AG20443 (cell line): Measurements from ENCODE around the gene PTBP3.
"Not testable (repeated sequence)": the region's sequence is repeated elsewhere in the genome, so short reads cannot be mapped to it uniquely, and the experiment has no call there.

Source experiments
- DNase-seq: peaks from one replicate; pipeline ENCODE4 v3.0.0; 2012; ENCODE audit warnings: low spot score, mixed read lengths

The PTBP3 gene

GRCh38 chr9:112322701-112323377, 10.6 kb downstream of the PTBP3 start:
- DNase-seq: no peak

GRCh38 chr9:112316258-112316943, 17.0 kb downstream of the PTBP3 start:
- no peak for DNase-seq

DNA sequence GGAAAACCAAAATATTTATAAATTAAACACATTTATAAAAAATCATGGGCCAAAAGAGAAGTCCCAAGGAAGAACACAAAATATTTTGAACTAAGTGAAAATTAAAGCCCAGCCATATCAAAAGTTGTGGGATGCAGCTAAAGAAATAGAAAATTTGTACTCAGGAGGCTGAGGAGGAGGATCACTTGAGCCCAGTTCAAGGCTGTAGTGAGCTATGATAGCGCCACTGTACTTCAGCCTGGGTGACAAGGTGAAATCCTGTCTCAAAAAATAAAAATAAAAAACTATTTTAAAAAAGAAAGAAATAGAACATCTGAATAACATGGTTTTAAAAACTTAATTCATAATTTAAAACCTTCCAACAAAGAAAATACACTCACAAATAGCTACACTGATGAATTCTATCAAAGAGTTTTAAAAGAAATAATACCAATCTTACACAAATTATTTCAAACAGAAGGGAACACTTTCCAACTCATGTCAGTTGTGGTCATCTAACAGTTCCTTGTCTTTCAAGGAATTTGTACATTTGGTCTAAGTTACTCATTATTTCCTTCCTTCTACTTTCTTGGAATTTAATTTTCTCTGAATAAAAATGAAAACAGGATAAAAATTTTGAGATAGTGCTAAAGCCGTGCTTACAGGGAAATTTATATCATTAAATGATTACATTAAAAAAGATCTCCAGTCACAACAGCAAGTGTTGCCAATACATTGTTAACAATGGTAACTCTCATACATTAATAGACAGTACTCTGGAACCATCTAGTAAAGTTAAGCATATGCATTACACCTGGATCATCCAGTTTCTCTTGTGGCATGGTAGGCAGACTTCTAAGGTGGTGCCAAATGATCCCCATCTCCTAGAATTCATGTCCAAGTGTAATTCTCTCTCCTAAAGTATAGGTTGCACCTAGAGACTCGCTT, 17.8 kb downstream of the PTBP3 start:
- no peak for DNase-seq

- no peak for DNase-seq
Observed at GRCh38 chr9:112312139-112312538, 21.3 kb downstream of the PTBP3 start.

- no peak for DNase-seq
Observed at GRCh38 chr9:112311497-112311896, 21.9 kb downstream of the PTBP3 start.

GRCh38 chr9:112310826-112311225, 22.6 kb downstream of the PTBP3 start:
- no peak for DNase-seq

DNA sequence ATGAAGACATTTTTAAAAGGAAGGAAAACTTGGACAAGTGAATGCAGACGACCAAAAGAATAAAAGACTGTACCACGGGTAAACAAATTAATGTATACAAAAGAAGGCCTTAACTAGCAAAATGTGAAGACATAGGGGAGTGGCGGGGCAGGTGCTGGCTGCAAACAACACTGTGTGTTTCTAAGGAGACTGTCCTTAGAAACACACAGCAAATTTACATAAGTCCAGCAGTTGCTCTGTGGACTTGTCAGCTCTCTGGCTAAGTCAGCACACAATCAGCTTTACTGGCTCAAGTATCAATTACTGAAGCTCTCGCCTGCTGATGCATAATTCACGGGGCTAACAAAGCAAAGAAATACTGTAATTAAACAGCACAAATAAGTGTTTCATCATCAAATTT, 24.8 kb downstream of the PTBP3 start:
- no peak for DNase-seq

DNA sequence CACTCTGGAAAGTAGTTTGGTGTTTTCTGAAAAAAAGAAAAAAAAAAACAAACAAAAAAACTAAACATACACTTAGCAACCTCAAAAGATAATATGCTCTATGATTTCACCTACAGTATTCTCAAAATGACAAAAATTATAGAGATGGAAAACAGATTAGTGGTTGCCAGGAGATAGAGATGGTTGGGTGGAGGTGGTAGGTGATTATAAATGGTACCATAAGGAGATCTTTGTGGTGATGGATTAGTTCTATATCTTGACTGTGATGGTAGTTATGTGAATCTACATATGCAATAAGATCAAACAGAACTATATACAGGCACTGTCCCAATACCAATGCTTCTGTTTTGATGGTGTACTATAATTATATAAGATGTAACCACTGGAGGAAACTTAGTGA, 32.0 kb downstream of the PTBP3 start:
- DNase-seq: no peak

DNA sequence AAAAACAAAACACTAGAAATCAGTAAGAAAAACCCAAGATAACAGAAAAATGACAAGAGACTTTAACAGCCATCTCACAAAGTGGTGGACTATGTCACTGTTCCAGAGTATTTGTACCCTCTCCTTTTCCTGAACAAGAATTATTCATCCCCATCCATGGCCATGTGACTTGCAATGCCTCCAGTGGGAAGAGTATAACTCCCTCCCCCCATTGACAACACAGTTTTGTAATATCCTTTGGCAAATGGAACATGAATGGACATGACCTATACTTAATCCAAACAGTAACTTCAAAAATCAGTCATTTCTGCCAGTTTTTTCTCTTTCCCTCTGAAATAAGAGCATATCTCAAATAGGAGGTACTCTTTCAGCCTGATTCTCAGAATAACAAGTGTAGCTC, 33.9 kb downstream of the PTBP3 start:
- DNase-seq: peak; percentile 27

DNA sequence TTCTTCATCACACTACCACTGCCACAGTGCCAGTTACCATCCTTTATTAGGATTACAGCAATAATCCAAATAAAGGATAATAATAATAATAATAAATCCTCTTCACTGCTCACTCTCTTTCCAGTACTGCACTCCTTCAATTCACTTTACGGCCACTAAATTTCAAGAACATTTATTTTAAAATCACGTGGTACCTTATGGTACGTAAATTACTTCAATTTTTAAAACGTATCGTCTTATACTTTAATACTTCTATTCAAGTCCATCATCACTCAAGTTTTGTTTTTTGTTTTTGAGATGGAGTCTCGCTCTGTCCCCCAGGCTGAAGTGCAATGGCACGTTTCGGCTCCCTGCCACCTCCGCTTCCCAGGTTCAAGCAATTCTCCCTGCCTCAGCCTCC, 36.5 kb downstream of the PTBP3 start:
- DNase-seq: no peak

- no peak for DNase-seq
Observed at GRCh38 chr9:112295174-112295573, 38.2 kb downstream of the PTBP3 start.

DNA sequence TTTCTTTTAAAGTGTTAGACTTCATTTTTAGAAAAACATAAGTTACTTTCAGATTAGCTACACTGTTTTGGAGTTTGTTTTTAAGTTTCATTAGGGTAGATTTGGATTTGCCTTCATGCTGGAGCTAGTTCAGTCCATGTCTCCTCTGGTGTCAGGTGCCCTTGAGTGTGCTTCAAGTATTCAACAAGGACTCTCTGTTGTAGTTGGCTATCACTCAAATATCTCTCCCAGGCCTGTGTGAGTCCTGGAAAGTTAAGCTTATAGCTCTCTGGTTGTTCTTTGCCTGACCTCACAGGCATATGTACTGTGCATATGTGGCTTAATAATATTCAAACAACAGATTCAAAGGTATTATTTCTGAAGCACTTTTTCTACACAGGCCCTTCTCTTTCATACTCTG, 45.4 kb downstream of the PTBP3 start:
- no peak for DNase-seq

DNA sequence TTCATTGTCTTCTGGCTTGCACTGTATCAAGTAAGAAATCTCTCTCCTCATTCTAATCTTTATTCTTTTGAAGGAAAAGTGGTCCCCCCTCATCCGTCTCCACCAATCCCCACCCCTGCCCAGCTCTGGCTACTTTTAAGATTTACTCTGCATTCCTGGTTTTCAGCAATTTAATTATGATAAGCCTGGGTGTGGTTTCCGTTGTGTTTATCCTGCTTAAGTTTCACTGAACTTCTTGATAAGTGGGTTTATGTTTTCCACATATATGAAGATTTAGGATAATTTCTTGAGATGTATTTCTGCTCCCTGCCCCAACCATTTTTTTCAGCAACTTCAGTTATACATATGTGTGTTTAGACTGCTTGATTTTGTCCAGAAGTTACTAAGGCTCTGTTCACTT, 46.5 kb downstream of the PTBP3 start:
- no peak for DNase-seq

DNA sequence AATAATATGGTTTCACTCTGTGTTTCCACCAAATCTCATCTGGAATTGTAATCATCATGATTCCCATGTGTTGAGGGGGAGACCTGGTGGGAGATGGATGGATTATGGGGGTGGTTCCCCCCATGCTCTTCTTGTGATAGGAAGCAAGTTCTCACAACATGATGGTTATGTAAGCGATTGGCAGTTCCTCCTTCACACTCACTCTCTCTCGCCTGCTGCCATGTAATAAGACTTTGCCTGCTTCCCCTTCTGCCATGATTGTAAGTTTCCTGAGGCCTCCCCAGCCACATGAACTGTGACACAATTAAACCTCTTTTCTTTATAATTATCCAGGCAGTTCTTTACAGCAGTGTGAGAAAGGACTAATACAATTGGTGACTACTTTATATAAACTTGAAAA, 48.4 kb downstream of the PTBP3 start:
- DNase-seq: no peak

- no peak for DNase-seq
Observed at GRCh38 chr9:112283582-112284253, 49.7 kb downstream of the PTBP3 start.

GRCh38 chr9:112282841-112283240, 50.6 kb downstream of the PTBP3 start:
- DNase-seq: not testable (repeated sequence)

- no peak for DNase-seq
Observed at GRCh38 chr9:112280904-112281303, 52.5 kb downstream of the PTBP3 start.

DNA sequence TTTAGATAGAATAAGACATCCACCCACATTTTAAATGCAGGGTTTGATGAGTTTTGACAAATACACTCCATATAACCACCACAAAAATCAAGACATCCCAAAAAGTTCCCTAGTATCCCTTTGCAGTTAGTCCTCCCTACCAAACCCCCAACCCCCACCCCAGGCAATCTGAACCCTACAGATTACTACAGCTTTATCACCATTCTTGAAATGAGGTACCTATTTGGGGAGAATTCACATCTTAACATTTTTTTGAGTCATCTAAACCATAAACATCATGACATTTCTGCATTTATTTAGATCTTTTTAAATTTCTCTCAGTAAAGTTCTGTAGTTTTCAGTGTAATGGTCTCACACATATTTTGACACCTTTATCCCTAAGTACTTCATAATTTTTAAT, 53.9 kb downstream of the PTBP3 start:
- DNase-seq: no peak

DNA sequence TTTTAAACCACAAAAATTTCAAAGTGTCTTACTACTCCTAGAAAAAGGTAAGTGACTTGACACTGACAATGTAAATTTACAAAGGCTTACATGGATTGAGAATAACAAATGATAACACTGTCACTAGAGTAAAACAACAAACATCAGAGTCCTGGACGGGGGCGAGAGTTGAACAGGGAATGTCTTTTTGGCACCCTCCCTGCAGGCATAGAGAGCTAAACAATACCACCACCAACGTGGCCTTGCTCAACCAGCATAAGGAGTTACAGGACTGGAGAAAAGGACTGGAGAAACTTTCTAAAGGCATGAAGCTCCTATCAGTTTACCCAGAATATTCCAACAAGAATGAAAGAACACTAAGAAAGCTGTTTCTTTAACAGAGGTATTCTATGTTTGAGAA, 55.3 kb downstream of the PTBP3 start:
- no peak for DNase-seq

DNA sequence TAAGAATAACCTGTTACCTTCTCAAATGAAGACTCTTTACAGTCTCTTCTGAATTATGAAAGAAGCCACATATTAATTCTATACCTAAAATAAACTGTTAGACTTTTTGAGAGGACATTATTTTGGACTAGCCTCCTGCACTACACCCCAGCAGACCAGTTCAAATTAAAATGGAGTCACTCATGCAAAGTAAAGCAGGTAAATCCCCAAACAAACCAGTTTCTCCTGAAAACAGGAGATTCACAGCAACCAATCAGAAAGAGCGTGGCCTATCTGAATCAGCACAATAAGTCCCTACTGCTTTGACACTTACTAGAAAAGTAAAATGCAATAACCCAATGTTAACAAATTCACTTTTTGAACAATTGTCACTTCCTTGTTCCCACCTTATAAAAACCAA, 58.8 kb downstream of the PTBP3 start:
- no peak for DNase-seq

DNA sequence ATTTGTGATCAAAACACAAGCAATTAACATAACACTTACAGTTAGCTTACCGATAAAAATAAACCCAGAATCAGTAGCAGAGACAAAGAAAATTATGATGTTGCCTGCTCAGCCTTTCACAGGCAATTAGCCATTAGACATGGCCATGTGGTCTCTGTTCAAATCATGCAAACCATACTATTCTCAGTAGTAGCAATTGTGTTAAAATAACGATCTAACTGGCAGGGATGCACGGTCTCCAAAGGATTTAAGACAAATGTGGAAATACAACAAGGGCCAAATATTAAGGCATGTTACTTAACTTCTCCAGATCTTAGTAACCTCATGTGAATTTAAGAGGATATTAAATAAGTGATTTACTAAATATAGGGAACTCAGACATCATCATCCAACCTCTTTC, 59.5 kb downstream of the PTBP3 start:
- DNase-seq: no peak

- no peak for DNase-seq
Observed at GRCh38 chr9:112271466-112272098, 61.8 kb downstream of the PTBP3 start.
